K562 (cell line): ENCODE measurements around the gene CATSPER3. TPM values are rescaled to one million over a fixed set of nuclear protein-coding genes. Genes with fewer than 3 reads are reported as not detected.

Experiments used
- ATAC-seq: fragments of 200-7000 bp; cut with Tn5 transposase; 3 replicates; pipeline ENCODE4 v1.9.1; 2020; ENCODE audit warnings: moderate library complexity
- BruUV-seq: library from RNA; stranded (reverse); fragments of 400-500 nt; replicated peaks from 2 replicates; lab custom pipeline; 2021; lab: Mats Ljungman, UMichigan
- CTCF ChIA-PET: fragments of 300-600 bp; formaldehyde crosslinking; extraction: SDS; loops from one replicate; lab custom pipeline; 2021; ENCODE audit warnings: low intra/inter-chr PET ratio; lab: Yijun Ruan, JAX
- POLR2A ChIA-PET: fragments of 300-600, 350-650 bp; sonication (Branson Sonifier 250); formaldehyde crosslinking; extraction: SDS; loops from one replicate; lab custom pipeline; 2021; ENCODE audit warnings: antibody characterized with exemption, inconsistent platforms; lab: Yijun Ruan, JAX
- DNase-seq, 4 experiments: peaks; one replicate each; pipeline versions ENCODE4 v3.0.0 to v3.0.0-alpha.2; 2011 to 2018; ENCODE audit warnings: low spot score in 3 of 4, mixed read lengths in 3 of 4; ENCODE audit errors: extremely low read depth in 1 of 4
- FAIRE-seq: peaks from 2 replicates; lab custom pipeline; 2011; peaks lifted over from hg19 to GRCh38; lab: Jason Lieb, UNC
- H2AFZ ChIP-seq: 2 replicates; pipeline ENCODE4 v1.6.0; 2011; ENCODE audit warnings: low read depth, low read length, control low read depth, inconsistent platforms
- H3K27ac ChIP-seq: fragments of 200-600 bp; 3 replicates; pipeline ENCODE4 v1.8.0; 2011; ENCODE audit warnings: low read depth, mild to moderate bottlenecking, control low read depth, inconsistent platforms, low read length, moderate library complexity, mixed read lengths; ENCODE audit errors: extremely low read depth
- H3K27me3 ChIP-seq, 2 experiments: fragments of 300-600 bp in 1 of 2; 2 replicates in 1 of 2; 3 replicates in 1 of 2; pipeline versions ENCODE4 v1.6.0 to v1.8.0; 2011; ENCODE audit warnings: inconsistent platforms in 2 of 2, low read length in 2 of 2, mild to moderate bottlenecking in 1 of 2, mixed read lengths in 1 of 2, moderate library complexity in 1 of 2; ENCODE audit not compliant: control insufficient read depth in 2 of 2, insufficient read depth in 2 of 2
- H3K36me3 ChIP-seq: fragments of 300-600 bp; 3 replicates; pipeline ENCODE4 v1.8.0; 2011; ENCODE audit warnings: mild to moderate bottlenecking, low read length, inconsistent platforms; ENCODE audit not compliant: control insufficient read depth, insufficient read depth
- H3K4me1 ChIP-seq, 2 experiments: fragments of 200-600 bp in 1 of 2; replicated peaks in 1 of 2; 2 replicates in 1 of 2; 3 replicates in 1 of 2; pipeline versions ENCODE4 v1.5.1 to v1.8.0; 2011; ENCODE audit warnings: inconsistent platforms in 2 of 2, low read length in 2 of 2, mild to moderate bottlenecking in 1 of 2, mixed read lengths in 1 of 2, moderate library complexity in 1 of 2; ENCODE audit not compliant: control insufficient read depth in 2 of 2, insufficient read depth in 2 of 2
- H3K4me2 ChIP-seq: 2 replicates; pipeline ENCODE4 v1.6.1; 2011; ENCODE audit warnings: low read length, control low read depth, inconsistent platforms, mixed read lengths; ENCODE audit not compliant: insufficient read depth
- H3K4me3 ChIP-seq: fragments of 200-600 bp; sonication (generic), shearing (Covaris generic); 2 replicates; pipeline ENCODE4 v1.5.1; 2016; ENCODE audit warnings: control low read depth, inconsistent platforms
- H3K79me2 ChIP-seq: fragments of 200-600 bp; 3 replicates; pipeline ENCODE4 v1.8.0; 2011; ENCODE audit warnings: low read length, inconsistent platforms; ENCODE audit not compliant: control insufficient read depth, insufficient read depth
- H3K9ac ChIP-seq, 2 experiments: 2 replicates each; pipeline versions ENCODE4 v1.6.0 to v1.6.1; 2011; ENCODE audit warnings: low read depth in 2 of 2, low read length in 2 of 2, control low read depth in 1 of 2, inconsistent platforms in 1 of 2, mild to moderate bottlenecking in 1 of 2, mixed read lengths in 1 of 2; ENCODE audit not compliant: insufficient read depth in 1 of 2
- H3K9me1 ChIP-seq: one replicate; pipeline ENCODE4 v1.6.0; 2011; ENCODE audit warnings: inconsistent platforms, mild to moderate bottlenecking, low read length, moderate library complexity; ENCODE audit not compliant: control insufficient read depth, insufficient read depth
- H3K9me3 ChIP-seq: replicated peaks from 2 replicates; pipeline ENCODE4 v1.5.1; 2011; ENCODE audit warnings: low read depth, low read length, inconsistent platforms; ENCODE audit not compliant: control insufficient read depth, insufficient read depth
- H4K20me1 ChIP-seq: replicated peaks from 2 replicates; pipeline ENCODE4 v1.6.1; 2011; ENCODE audit warnings: low read length, inconsistent platforms, mixed read lengths; ENCODE audit not compliant: control insufficient read depth, insufficient read depth
- AFF1 ChIP-seq, 2 experiments: fragments of 450-650 bp; IDR thresholded peaks; 2 replicates each; pipeline ENCODE4 v1.6.1; 2018; ENCODE audit warnings: mild to moderate bottlenecking in 2 of 2, low read depth in 1 of 2; ENCODE audit not compliant: partially characterized antibody in 2 of 2
- ARNT ChIP-seq, 2 experiments: fragments of 450-650 bp; IDR thresholded peaks; 2 replicates each; pipeline ENCODE4 v1.6.1; 2016; ENCODE audit warnings: mild to moderate bottlenecking in 1 of 2
- RFX5 ChIP-seq: IDR thresholded peaks from 2 replicates; pipeline ENCODE4 v1.6.1; 2011; ENCODE audit warnings: low read depth, mild to moderate bottlenecking, improper control_type of control experiment, low read length
- ZNF316 ChIP-seq: fragments of 450-650 bp; IDR thresholded peaks from 2 replicates; pipeline ENCODE4 v1.6.1; 2016
- ZNF518B ChIP-seq: fragments of 250-450 bp; sonication (Bioruptor Pico); IDR thresholded peaks from 2 replicates; pipeline ENCODE4 v1.5.0; 2021; ENCODE audit warnings: mild to moderate bottlenecking, moderate library complexity
- WGBS: fragments of 100-300 bp; shearing (Covaris generic); methylation state at CpG from one replicate; pipeline ENCODE4 v1.1.6; 2016; ENCODE audit warnings: low coverage, mixed read lengths; ENCODE audit not compliant: insufficient coverage; ENCODE audit errors: missing lambda C conversion rate; 5-methylcytosine and 5-hydroxymethylcytosine counted together
- in situ Hi-C: fragments of 300-500 bp; cut with MboI; formaldehyde crosslinking; loops from 4 replicates; pipeline ENCODE4 v1.15.0; 2018; ENCODE audit warnings: inconsistent platforms, mixed read lengths
- intact Hi-C: fragments of 100-400 bp; cut with micrococcal nuclease; formaldehyde crosslinking; loops from 2 replicates; pipeline ENCODE4 v1.14.2; 2022
- polyA plus RNA-seq, 8 experiments: library from polyadenylated mRNA; depleted of rRNA in 4 of 8; stranded (reverse) in 5 of 8; unstranded in 3 of 8; fragments of >200 nt; fragmentation: Nextera tagmentation in 2 of 8; fragmentation: Illumina TruSeq in 1 of 8; extraction: Ambion mirVana in 2 of 8; extraction: Trizol in 1 of 8; gene quantifications; 2 replicates each; pipeline versions ENCODE4 v1.2.1 to v1.2.3, GENCODE V29; 2011 to 2014; ENCODE audit warnings: inconsistent platforms in 1 of 8, missing spikeins in 1 of 8
- total RNA-seq, 7 experiments: library from RNA; depleted of rRNA in 6 of 7; stranded (reverse); fragments of >200 nt in 6 of 7; fragmentation: Illumina TruSeq in 2 of 7; extraction: Trizol in 2 of 7; gene quantifications; 2 replicates each; pipeline versions ENCODE4 v1.2.1 to v1.2.3, GENCODE V29; 2011 to 2021; ENCODE audit warnings: low replicate concordance in 1 of 7

CATSPER3 gene
- total and polyA plus RNA-seq, 9 of the 15 experiments (the other 6 are each of a cell fraction or from before 2014, with no cell fraction given), result 0.14 to 1.5 (median 0.49) TPM

- no peak for TF ChIP-seq ZNF518B (CRISPR knock-in tag)
- TF ChIP-seq RFX5, result peak; percentile 93
- TF ChIP-seq ARNT (IDR thresholded peaks at IDR 0.05), result no peak
- TF ChIP-seq ZNF316, result no peak
- TF ChIP-seq AFF1 (IDR thresholded peaks at IDR 0.05; ENCODE audit: low read depth in 1 of 2, partially characterized antibody in 2 of 2), result peak in 1 of 2 experiments; percentile 25
- no peaks in the 10 kb centered on the region for H3K79me2 ChIP-seq
- peaks cover 0 to 3% of the 10 kb centered on the region in 2 experiments; a peak in 1 of 5 replicates for H3K4me1 ChIP-seq
- WGBS, result 62% methylated on average over 5 of the region's 5 CpGs
- DNase-seq (no peak), ATAC-seq (no peak), FAIRE-seq (no peak)
- H3K36me3 ChIP-seq, result no peaks in the 10 kb centered on the region
- H3K9me1 ChIP-seq, result no peaks in the 10 kb centered on the region
- CTCF ChIA-PET, result no interaction called here
- H2AFZ ChIP-seq, result no peak overlapping the region
- no peak overlapping the region for H3K4me3 ChIP-seq
- H3K27me3 ChIP-seq, result no peaks in the 10 kb centered on the region
- POLR2A ChIA-PET, result no interaction called here
- H3K4me2 ChIP-seq, result no peak overlapping the region
- H3K27ac ChIP-seq, result no peak overlapping the region
- H4K20me1 ChIP-seq, result no peaks in the 10 kb centered on the region
- in situ Hi-C loops (no loop called here), intact Hi-C loops (no loop called here)
- no peak overlapping the region for H3K9ac ChIP-seq
- BruUV-seq, result no TSS peak
- H3K9me3 ChIP-seq, result no peaks in the 10 kb centered on the region
These were observed 24.4 kb downstream of the CATSPER3 start for GRCh38 chr5:134992148-134992547.
